Caco-2 (cell line): ENCODE results near the gene SPINT3. TPM values are rescaled to one million over a fixed set of nuclear protein-coding genes. Genes with fewer than 3 reads are reported as not detected.

Source experiments
- BruUV-seq: library from RNA; stranded (reverse); fragments of 400-500 nt; replicated peaks from 2 replicates; lab custom pipeline; 2021; lab: Mats Ljungman, UMichigan
- CTCF ChIA-PET: fragments of 300-600 bp; sonication (Branson Sonifier 250); formaldehyde crosslinking; loops from one replicate; lab custom pipeline; 2022; ENCODE audit warnings: antibody characterized with exemption; lab: Charles Lee
- POLR2A ChIA-PET: fragments of 300-600 bp; sonication (Branson Sonifier 250); formaldehyde crosslinking; loops from one replicate; lab custom pipeline; 2022; ENCODE audit warnings: antibody characterized with exemption; lab: Charles Lee
- DNase-seq, 2 experiments: peaks; one replicate each; pipeline versions ENCODE4 v3.0.0 to v3.0.0-alpha.2; 2020 to 2022
- H3K27me3 ChIP-seq: replicated peaks from 2 replicates; pipeline ENCODE4 v1.6.0; 2011; ENCODE audit warnings: low read length; ENCODE audit not compliant: control insufficient read depth, insufficient read depth
- H3K36me3 ChIP-seq: 2 replicates; pipeline ENCODE4 v1.5.1; 2011; ENCODE audit warnings: low read length; ENCODE audit not compliant: control insufficient read depth, insufficient read depth
- H3K4me1 ChIP-seq: fragments of 250-450 bp; sonication (Bioruptor Pico); 2 replicates; pipeline ENCODE4 v1.5.1; 2020; ENCODE audit warnings: mild to moderate bottlenecking
- H3K4me3 ChIP-seq: 2 replicates; pipeline ENCODE4 v1.5.1; 2011; ENCODE audit warnings: low read depth, mild to moderate bottlenecking, control low read depth, low read length
- H3K9me3 ChIP-seq: fragments of 250-450 bp; sonication (Bioruptor Pico); 2 replicates; pipeline ENCODE4 v1.5.1; 2020; ENCODE audit warnings: mild to moderate bottlenecking, moderate library complexity
- H3K27ac Mint-ChIP-seq: one replicate; pipeline ENCODE4 v1.8.0; 2022; ENCODE audit warnings: mixed read lengths; ENCODE audit not compliant: unreplicated experiment
- H3K27me3 Mint-ChIP-seq: one replicate; pipeline ENCODE4 v1.8.0; 2022; ENCODE audit warnings: mixed read lengths; ENCODE audit not compliant: insufficient read depth, unreplicated experiment
- H3K36me3 Mint-ChIP-seq: one replicate; pipeline ENCODE4 v1.8.0; 2022; ENCODE audit warnings: mild to moderate bottlenecking, mixed read lengths; ENCODE audit not compliant: insufficient read depth, unreplicated experiment
- H3K4me1 Mint-ChIP-seq: one replicate; pipeline ENCODE4 v1.8.0; 2022; ENCODE audit warnings: low read depth, mixed read lengths; ENCODE audit not compliant: unreplicated experiment
- H3K4me3 Mint-ChIP-seq: one replicate; pipeline ENCODE4 v1.8.0; 2022; ENCODE audit warnings: mild to moderate bottlenecking, moderate library complexity, mixed read lengths; ENCODE audit not compliant: unreplicated experiment
- H3K9me3 Mint-ChIP-seq: one replicate; pipeline ENCODE4 v1.8.0; 2022; ENCODE audit warnings: mixed read lengths; ENCODE audit not compliant: unreplicated experiment
- CTCF ChIP-seq, 2 experiments: fragments of 200-600 bp in 1 of 2; IDR thresholded peaks; 1 replicate in 1 of 2; 2 replicates in 1 of 2; pipeline versions ENCODE4 v1.5.1 to v1.8.0; 2011 to 2022; ENCODE audit warnings: antibody characterized with exemption in 1 of 2, control low read depth in 1 of 2, inconsistent platforms in 1 of 2, low read depth in 1 of 2, low read length in 1 of 2, mild to moderate bottlenecking in 1 of 2, moderate library complexity in 1 of 2; ENCODE audit not compliant: insufficient read depth in 1 of 2, severe bottlenecking in 1 of 2, unreplicated experiment in 1 of 2
- intact Hi-C: fragments of 100-400 bp; cut with micrococcal nuclease; formaldehyde crosslinking; loops from one replicate; pipeline ENCODE4 v1.10.0; 2022; ENCODE audit not compliant: unreplicated experiment
- total RNA-seq: library from RNA; stranded (reverse); gene quantifications from 2 replicates; pipeline ENCODE4 v1.2.3, GENCODE V29; 2022

SPINT3 gene
- total RNA-seq, 1 experiment from 2014 or later = not detected

DNA sequence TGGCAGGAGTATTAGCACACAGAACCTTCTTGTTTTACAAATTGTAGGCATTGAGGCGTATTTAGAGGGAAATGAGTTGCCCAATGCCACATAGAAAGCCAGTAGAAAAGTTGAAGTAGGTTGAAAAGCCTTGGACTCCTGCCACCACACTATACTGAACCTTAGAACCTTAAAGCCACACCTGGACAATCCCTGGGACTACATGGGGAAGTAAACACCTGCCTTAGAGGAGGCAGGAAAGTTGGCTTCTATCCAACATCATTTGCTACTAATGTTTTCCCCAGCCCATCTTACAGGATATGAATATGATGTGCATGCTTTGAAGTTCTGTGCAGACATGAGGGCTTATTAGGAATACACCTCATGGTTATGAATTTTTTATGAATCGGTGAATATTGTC is 37.0 kb upstream of the SPINT3 start:
- Histone ChIP-seq H3K4me1 (no peaks in the 10 kb centered on the region), H3K27me3 (no peaks in the 10 kb centered on the region), H3K36me3 (no peaks in the 10 kb centered on the region), H3K9me3 (0 out of 2 replicates have a peak, but pooled peaks cover 3% of the 10 kb centered on the region), H3K4me3 (no peak overlapping the region)
- no peaks in the 10 kb centered on the region for H3K4me1 Mint-ChIP-seq
- no peak for DNase-seq
- intact Hi-C loops = no loop called here
- no TSS peak for BruUV-seq
- no peak overlapping the region for H3K27ac Mint-ChIP-seq
- TF ChIP-seq CTCF (IDR thresholded peaks at IDR 0.05; ENCODE audit: insufficient read depth in 1 of 2, low read depth in 1 of 2, low read length in 1 of 2, severe bottlenecking in 1 of 2, unreplicated experiment in 1 of 2) = no peak
- H3K9me3 Mint-ChIP-seq = peaks cover 10% of the 10 kb centered on the region
- no peak overlapping the region for H3K4me3 Mint-ChIP-seq
- peaks cover 20% of the 10 kb centered on the region for H3K27me3 Mint-ChIP-seq
- CTCF ChIA-PET = no interaction called here
- H3K36me3 Mint-ChIP-seq = no peaks in the 10 kb centered on the region
- POLR2A ChIA-PET = no interaction called here

DNA sequence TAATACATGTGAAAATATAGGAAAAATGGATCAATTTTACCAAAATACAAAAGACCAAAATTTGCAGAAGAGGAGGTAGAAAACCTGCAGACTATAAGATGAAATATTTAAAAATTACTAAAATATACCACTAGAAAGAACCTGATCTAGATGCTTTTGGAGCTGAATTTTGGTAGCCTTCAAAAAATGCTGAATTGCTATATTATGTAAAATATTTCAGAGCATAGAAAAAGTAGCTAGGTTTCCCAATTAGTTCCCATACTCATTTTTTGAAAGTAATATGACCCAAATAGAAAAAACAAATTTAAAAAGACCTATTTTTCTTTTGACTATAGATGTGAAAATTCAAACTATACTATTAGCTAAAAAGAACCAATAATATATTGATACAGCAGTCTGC is 35.3 kb upstream of the SPINT3 start:
- BruUV-seq = no TSS peak
- ChIA-PET POLR2A (no interaction called here), CTCF (no interaction called here)
- DNase-seq = no peak
- H3K9me3 Mint-ChIP-seq = peaks cover 10% of the 10 kb centered on the region
- Histone ChIP-seq H3K9me3 (0 out of 2 replicates have a peak, but pooled peaks cover 3% of the 10 kb centered on the region), H3K36me3 (no peaks in the 10 kb centered on the region), H3K27me3 (0 out of 2 replicates have a peak, but pooled peaks cover 1% of the 10 kb centered on the region), H3K4me1 (no peaks in the 10 kb centered on the region), H3K4me3 (no peak overlapping the region)
- H3K36me3 Mint-ChIP-seq = no peaks in the 10 kb centered on the region
- peaks cover 22% of the 10 kb centered on the region for H3K27me3 Mint-ChIP-seq
- no peak for TF ChIP-seq CTCF (IDR thresholded peaks at IDR 0.05; ENCODE audit: insufficient read depth in 1 of 2, low read depth in 1 of 2, low read length in 1 of 2, severe bottlenecking in 1 of 2, unreplicated experiment in 1 of 2)
- H3K4me3 Mint-ChIP-seq = no peak overlapping the region
- no peak overlapping the region for H3K27ac Mint-ChIP-seq
- no peaks in the 10 kb centered on the region for H3K4me1 Mint-ChIP-seq
- intact Hi-C loops = no loop called here

GRCh38 chr20:45548410-45548809 is 33.0 kb upstream of the SPINT3 start:
- 0 out of 2 replicates have a peak, but pooled peaks cover 3% of the 10 kb centered on the region for H3K9me3 ChIP-seq
- POLR2A ChIA-PET = interaction anchor here (0.6 kb wide), 1 partner anchor 308 kb away, joined by 3 read pairs; no protein-coding TSS in a partner anchor
- DNase-seq = no peak
- no peaks in the 10 kb centered on the region for H3K36me3 ChIP-seq
- H3K4me1 ChIP-seq = no peaks in the 10 kb centered on the region
- H3K4me1 Mint-ChIP-seq = no peaks in the 10 kb centered on the region
- intact Hi-C loops = no loop called here
- 0 out of 2 replicates have a peak, but pooled peaks cover 1% of the 10 kb centered on the region for H3K27me3 ChIP-seq
- BruUV-seq = no TSS peak
- CTCF ChIA-PET = interaction anchor here (0.7 to 3.8 kb wide), 2 partner anchors 27 to 223 kb away, joined by 14 to 34 read pairs; no protein-coding TSS in a partner anchor
- no peak overlapping the region for H3K4me3 Mint-ChIP-seq
- no peaks in the 10 kb centered on the region for H3K36me3 Mint-ChIP-seq
- TF ChIP-seq CTCF (IDR thresholded peaks at IDR 0.05; ENCODE audit: insufficient read depth in 1 of 2, low read depth in 1 of 2, low read length in 1 of 2, severe bottlenecking in 1 of 2, unreplicated experiment in 1 of 2) = no peak
- H3K9me3 Mint-ChIP-seq = peaks cover 10% of the 10 kb centered on the region
- H3K27ac Mint-ChIP-seq = no peak overlapping the region
- H3K27me3 Mint-ChIP-seq = peaks cover 31% of the 10 kb centered on the region
- H3K4me3 ChIP-seq = no peak overlapping the region
